NCI-H2227 treated with DMSO at 0.1 percent for 48 hours (cell line): ENCODE data around the gene SLC6A12.
"Not testable (repeated sequence)": the region's sequence is repeated elsewhere in the genome, so short reads cannot be mapped to it uniquely, and the experiment has no call there.

Source experiments
- DNase-seq: peaks from one replicate; lab custom pipeline; 2025; lab: John Stamatoyannopoulos, UW

SLC6A12 gene

DNA sequence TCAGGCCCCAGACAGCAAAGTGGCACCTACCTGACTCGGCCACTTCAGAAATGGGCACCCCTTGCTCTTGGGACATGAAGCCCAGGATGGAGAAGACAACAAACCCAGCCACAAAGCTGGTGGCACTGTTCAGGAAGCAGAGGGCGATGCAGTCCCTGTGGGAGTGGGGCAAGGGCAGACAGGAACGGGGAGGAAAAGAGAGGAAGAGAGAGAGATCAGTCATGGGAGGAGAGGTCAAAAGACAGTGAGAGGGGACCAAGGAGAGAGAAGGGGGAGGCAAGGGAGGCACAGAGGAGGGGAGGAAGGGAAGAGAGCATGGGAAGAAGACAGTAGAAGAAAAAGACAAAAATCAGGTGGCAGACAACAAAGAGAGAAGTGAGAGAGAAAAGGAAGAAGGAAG, 16.6 kb downstream of the SLC6A12 start:
- DNase-seq = no peak

DNA sequence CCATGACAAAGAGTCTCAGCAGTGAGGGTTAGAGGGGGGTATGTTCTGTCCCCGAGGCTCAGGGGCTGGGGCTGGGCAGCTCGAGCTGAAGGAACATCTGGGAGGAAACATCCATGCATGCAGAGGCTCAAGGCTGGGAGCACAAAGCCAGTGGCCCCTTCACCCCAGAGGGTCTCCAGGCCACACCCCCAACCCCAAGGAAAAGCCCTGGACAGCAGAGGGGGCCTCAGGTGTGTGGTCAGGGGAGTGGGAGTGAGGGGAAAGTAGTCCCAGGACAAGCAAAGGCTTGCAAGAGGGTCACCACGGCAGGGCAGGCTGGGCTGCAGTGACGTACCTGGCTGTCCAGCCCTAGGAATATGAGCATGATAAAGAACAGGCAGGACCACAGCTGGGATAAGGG, 17.5 kb downstream of the SLC6A12 start:
- no peak for DNase-seq

DNA sequence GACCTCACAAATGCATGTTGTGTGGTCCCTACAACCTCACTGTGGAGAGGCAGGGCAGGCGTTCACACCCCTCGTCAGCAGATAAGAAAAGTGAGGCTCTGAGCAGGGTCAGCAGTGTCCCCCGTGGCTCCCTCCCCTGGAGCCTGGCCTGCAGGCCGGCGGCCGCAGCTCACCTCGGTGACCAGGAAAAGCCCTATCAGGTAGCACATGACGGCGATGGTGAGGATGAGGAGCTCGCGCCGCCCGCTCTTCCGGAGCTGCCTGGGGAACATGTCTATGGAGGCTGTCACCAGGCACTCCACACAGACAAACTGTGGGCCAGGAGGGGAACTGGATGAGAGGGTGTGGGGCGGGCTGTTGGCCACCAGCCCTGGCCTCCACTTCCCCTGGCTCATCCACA, 18.0 kb downstream of the SLC6A12 start:
- no peak for DNase-seq

DNA sequence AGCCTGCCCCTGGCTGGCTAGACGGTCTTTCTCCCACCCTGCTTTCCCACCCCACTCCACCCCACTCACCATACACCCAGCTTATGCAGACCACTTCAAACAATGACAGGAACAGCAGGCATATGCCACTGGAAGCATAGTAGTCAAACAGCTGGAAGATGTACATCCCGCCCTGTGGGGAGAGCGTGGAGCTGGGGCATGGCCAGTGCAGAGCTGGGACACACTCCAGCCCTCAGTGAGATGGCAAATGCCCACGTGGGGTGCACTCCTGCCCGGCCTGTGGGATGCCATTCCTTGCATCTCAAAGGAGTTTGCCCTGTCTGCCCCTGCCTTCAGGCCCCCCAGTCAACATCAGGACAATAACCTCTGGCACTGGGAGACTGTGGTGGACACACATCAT, 18.8 kb downstream of the SLC6A12 start:
- no peak for DNase-seq

DNA sequence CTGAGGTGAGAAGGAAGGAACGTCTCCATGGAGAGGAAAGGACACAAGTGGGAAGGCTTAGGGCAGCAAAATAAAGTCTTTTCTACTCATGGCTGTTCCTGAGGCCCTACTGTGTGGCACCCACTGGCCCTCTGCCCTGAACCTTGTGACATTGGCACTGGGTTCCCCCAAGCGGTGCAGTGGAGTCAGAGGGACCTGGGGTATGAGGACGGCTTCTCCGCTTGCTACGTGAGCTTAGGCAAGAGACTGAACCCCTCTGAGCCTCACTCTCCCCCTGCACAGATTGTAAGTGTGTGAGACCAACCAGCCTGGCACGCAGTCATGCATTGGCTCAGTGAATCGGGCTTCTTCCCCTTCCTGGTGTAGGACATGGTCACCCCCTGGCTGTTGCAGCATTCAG, 19.7 kb downstream of the SLC6A12 start:
- DNase-seq = no peak

DNA sequence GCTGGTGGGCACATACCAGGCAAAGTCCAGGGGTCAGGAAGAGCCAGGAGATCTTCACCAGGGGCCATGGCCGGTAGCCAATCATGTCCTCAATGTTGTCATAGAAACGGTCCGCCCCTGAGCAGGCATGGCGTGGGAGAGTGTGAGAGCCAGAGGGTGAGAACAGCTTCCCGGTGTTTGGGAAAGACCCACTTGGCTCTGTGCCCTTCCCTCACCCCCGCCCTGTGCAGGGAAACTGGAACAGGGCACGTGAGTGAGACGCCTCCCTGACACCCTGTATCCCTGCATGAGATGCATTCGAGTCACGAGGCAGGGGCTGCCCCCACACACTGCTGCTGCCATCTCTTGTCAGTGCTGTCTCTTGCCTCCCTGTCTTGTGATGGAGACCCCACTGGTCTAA, 20.7 kb downstream of the SLC6A12 start:
- no peak for DNase-seq

DNA sequence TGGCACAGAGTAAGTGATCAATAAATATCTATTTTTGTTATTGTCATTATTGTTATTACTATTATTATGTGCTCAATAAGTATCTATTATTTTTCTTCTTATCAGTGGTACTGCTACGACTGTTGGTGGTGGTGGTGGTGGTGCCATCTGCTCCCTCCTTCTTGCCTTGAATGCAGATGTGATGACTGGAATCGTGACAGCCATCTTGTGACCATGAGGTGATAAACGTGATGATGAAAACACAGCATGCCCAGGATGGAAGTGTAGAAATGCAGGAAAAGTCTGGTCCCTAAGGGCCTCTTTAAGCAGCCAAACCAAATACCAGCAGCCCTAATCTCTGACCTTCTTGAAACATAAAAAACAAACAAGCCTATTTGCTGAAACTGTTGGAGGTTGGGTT, 22.4 kb downstream of the SLC6A12 start:
- no peak for DNase-seq

DNA sequence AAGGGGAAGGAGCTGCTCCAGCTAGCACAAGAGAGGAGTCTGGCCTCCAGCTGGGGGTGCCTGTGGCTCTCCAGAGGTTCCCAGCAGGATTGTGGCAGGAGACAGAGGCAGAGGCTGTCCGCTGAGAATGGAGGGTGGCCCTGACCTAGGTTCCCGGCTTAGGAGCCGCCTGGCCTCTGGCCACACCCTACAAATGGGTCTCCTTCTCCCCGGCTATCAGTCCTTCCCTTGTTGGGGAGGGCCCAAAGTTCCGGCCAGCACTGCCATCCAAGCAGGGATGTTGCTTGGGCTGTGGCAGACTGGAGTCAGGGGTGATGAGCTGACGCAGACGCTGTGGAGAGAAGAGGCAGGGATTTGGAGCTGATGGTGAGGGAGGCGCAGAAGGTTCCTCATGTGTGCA, 23.1 kb downstream of the SLC6A12 start:
- no peak for DNase-seq

DNA sequence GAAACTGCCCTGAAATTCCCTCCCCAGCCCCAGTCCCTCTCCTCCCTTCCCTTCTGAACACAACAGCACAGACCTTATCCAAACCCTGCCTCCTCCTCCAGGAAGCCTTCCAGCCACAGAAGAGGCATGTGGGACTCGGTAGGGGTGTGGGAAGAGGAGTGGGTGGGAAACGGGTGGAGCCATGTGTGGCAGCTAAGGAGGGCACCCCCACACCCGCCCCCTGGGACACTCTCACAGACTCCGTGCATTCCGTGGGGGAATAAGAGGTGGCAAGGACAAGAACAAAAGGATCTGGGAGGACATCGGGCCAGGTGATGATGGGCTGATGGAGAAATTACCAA, 24.4 kb downstream of the SLC6A12 start:
- DNase-seq = no peak

DNA sequence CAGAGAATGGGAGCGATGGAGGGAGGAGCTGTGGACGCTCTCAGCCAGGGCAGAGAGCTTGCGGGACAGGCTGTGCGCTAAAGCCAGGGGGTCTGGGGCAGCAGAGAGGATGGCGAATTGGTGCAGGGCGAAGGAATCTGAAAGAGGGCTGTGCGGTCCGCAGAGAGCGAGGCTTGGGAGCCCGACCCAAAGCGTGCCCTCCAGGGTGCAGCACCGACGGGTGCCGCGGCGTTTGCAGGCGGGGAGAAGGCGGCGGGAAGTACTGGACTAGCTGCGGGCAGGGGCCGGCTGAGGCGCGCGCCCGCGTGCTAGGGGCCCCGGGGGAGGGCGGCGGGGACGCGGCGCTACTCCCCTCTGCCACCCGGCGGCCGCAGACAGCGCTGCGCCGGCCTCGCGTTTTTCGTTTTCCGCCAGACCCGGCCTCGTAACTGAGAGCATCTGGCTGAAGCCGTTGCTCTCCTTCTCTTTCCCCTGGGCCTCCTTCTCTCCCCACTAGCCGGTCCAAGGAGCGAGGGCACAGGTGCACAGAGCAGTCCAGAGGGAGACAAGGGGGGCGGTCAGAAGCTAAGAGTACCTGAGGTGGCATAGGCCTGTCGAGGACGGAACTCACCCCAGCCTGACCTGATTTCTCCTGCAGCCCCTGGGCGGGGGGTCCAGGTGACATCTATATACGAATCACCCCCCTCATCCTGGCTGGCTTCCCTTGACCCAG, 24.9 kb downstream of the SLC6A12 start:
- no peak for DNase-seq

DNA sequence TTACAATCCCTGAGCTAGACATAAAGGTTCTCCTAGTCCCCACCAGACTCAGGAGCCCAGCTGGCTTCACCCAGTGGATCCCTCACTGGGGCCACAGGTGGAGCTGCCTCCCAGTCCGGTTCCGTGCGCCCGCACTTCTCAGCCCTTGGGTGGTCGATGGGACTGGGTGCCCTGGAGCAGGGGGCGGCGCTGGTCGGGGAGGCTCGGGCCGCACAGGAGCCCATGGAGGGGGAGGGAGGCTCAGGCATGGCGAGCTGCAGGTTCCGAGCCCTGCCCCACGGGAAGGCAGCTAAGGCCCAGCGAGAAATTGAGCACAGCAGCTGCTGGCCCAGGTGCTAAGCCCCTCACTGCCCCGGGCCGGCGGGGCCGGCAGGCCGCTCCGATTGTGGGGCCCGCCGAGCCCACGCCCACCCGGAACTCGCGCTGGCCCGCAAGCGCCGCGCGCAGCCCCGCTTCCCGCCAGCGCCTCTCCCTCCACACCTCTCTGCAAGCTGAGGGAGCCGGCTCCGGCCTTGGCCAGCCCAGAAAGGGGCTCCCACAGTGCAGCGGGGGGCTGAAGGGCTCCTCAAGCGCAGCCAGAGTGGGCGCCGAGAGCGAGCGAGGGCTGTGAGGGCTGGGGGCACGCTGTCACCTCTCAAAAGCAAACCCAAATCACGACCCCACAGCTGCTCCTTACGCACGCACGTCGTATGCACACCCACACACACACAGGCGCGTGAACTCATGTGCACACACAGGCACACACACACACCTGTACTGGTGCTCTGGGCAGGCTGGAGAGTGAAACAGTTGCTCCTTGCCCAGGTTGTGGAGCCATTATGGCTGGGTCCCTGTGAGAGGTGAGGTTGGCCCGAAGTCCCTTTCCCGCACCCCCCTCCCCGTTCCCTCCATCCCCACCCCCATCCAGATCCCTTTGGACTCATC, 25.7 kb downstream of the SLC6A12 start:
- DNase-seq = not testable (repeated sequence)

DNA sequence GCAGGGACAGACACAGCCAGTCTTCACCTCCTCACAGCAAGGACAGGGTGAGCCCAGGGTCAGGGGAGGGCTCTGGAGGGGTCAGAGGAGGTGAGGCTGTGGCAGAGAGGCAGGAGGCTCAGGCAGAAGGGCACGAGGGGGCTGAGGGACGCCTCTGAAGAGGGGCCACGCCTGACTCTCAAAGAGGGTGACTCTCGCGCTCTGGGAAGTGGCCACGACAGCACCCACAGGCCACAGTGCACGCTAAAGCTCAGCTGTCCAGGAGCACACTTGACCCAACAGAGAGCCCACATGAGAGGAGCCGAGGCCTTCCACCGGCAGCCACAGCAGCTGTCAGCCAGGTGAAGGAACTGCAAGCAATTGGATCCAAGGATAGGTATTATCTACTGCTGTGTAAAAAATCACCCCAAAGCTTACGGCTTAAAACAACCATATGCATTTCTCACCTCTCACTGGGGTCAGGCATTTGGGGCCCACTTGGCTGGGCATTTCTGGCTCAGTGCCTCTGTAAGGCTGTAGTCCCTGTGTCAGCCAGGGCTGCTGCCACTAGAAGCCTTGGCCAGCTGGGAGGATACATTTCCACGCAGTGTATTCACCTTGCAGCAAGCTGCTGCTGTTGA, 27.8 kb downstream of the SLC6A12 start:
- no peak for DNase-seq

DNA sequence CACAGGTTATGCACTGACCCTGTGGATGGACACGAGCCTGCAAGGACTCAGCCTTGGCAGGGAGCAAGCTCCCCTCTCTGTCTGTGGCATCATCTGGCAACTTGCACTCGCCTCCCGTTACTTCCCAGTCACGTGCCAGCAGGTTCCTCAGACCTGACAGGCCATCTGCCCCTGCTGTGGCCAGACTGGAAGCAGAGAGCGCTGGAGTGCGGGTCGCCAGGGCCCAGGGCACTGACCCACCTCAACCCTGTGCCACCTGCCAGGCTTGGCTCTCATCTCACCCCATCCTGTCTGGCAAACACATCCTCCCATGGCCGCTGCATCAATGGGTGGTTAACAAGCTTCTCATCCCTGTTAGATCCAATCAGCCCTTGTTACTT, 28.4 kb downstream of the SLC6A12 start:
- DNase-seq = no peak

DNA sequence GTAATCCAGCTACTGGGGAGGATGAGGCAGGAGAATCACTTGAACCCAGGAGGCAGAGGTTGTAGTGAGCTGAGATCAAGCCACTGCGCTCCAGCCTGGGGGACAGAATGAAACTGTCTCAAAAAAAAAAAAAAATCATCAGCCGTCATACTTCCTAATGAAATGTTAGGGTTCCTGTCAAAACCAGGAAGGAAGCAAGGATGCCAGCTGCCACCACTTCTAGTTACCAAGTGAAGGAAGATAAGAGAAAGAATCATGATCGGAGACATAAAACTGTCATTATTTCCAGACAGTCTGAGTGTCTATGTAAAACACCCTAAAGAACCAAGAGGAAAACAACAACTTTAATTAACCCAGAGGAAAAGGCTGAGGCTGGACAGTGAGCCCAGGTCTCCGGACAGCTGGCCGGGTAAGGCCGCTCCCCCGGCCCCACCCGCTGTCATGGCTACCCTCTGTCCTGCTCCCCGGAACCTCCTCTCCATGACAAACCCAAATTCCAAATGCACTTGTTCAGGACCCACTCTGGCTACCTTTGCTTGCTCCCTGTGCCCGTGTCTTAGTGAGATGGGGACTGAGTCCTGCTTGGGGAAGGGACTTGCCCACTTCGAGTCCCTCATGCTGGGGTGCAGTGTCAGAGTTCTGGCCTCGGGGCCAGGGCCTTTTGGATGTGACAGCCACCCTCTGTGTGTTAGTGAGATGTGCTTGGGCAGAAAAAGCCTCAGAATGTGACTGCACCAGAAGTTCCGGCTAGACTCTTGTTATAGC, 29.0 kb downstream of the SLC6A12 start:
- DNase-seq = no peak

DNA sequence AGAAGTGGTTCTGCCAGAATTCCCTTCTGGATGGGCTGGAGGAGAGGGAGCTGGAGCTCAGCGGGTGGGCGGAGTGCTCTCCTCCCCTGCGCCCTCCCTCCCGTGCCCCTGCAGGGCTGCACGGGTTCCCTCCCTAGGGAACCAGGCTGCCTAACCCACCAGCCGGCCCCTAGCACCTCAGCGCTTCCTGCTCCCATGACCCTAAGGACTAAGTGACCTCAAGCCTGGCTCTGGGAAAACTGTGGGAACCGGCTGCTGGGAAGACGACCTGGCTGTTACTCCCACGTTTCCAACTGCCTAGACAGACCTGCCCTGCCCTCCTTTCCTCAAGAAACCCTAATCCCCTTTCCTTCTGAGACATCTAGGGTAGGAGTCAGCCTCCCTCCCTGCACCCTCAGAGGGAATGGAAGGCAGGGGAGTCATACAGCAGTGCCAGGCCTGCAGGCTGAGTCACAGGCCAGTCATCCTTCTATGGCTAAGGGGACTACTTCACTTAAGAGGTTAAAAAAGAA, 31.5 kb downstream of the SLC6A12 start:
- DNase-seq = no peak

DNA sequence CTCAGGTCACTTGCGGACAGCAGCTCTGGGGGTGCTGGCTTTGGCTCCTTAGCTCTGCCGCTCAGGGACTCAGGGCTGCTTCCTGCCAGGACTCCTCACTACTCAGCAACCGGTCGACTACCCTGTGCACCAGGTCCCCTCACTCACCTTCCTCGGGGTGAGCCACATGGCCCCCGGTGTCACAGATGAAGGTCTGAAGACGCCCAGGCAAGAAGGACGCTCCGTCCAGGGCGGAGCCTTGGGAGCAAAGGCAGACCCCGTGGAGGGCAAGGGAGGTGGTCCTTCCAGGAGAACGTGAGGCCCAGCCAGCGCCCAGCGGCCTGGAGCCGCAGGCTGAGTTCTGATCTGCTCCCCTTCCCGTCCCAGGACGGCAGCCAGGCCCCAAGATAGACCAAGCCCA, 32.0 kb downstream of the SLC6A12 start:
- no peak for DNase-seq

DNA sequence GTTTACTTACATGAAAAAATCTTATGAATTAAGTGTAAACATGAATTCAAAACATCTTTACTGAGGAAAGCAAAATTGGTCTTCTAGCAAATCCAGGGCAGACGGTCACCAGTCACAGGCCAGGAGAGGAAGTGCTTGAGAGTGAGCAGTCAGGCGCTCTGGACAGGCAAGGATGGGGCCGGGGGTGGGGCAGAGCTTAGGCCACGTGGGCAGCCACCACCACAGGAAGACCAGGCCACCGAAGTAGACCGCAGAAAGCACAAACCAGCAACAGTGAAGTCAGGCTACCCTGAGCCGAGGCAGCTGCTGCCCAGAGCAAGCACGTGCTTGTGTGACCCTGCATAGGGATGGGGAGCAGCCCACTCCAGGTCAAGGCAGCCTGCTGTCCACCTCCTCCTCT, 33.5 kb downstream of the SLC6A12 start:
- DNase-seq = no peak

DNA sequence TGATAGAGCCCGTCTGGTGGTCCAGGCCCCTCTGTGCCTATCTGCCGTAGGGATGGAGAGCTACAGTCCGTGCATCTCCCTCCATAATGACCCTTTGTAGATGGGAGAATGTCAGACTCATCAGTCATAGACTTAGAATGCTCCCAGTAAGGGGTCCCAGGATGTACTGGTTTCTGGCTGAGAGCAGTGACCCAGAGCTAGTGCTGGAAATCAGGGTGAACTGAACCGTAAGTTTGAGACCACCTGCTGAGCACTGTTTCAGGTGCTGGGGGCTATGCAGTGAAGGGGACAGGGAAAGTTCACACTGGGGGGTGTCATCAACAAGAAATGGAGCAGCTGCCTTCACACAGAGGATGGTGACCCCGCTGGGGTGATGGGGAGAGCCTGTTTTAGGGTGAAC, 34.1 kb downstream of the SLC6A12 start:
- DNase-seq = no peak

DNA sequence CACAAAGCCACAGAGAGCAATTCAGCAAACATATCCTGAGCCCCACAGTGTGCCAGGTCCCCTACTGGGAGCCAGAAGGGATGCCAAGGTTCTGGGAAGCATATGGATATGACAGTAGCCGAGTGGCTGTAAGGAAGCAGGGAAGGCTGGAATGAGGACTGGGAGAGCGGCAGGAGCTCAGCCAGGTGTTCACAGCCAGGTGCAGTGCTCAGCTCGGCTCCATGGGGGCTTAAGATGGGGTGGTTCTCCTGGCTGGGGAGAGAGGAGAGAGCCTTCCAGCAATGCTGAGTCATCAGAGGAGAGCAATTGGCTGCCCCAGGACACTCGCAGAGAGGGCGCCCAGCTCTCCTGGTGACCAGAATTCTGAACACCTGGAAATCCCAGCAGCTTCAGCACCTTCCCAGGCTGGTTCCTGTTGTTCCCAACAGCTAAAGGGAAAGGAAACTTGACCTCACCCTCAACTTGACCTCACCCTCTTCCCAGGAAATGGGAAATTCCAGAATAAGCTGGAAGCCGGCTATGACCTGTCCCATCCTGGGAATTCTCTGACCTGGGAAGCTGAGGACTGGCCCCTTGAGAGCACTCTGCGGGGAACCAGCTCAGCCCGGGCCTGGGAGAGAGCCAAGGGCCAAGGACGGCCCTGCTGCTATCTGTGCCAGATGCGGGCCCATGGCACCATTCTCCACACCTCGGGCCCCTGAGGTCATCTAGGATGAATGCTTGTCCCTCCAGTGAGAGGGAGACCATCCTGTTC, 34.6 kb downstream of the SLC6A12 start:
- DNase-seq = no peak

DNA sequence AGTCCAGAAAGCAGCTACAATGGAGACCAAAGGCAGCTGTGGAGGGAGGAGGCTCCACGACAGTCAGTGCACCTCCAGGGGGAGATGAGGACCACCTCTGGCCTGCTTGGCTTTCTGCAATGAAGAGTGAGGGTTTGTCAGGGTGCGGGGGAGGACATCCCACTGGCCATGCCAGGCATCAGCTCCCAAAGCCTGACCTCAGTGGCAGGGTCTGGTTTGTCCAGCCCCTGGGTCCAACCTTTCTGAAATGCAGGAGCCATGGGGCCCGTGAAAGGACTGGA, 35.2 kb downstream of the SLC6A12 start:
- DNase-seq = no peak

DNA sequence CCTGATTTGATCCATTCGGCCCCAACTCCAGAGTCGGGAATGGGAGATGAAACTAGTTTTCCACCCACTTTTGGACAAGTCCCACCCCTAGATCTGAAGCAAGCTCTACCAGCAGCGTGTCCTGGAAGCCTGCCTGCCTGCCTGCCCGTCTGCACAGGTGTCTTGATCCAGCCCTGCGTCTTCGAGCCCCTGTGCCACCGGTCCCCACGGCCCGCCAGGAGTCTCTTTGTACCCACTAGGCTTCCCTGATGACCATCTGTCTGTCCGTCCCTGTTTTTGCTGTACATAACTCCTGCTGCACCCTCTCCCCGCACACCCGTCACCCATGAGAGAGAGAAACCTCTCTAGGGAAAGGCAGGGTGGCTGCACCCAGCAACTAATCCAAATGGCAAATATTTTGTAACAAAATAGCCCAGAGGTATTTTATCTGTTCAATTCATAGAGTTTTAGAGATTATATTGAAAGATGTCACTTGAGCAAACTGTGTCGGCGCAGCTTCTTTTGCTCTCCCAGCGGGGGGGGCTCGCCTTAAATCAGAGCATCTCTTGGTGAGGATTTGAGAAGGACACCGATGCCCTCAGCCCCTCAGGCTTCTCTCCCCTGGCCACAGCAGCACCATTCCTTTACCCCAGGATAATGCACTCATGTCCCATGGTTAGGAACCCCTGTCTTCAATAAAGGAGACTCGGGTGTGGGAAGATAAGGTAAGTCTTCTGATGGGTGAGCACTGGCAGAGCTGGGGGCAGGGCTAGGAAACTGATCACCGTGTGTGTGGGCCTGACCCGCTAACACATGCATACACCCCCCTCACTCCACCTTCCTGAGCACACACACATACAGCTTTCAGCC, 35.8 kb downstream of the SLC6A12 start:
- DNase-seq = no peak
